GM21825 (cell line): Measurements from ENCODE around the gene PREPL.

Source experiments
- ATAC-seq: cut with Tn5 transposase; IDR thresholded peaks from one replicate; pipeline ENCODE4 v1.9.1; 2021; ENCODE audit warnings: mild to moderate bottlenecking, moderate library complexity; ENCODE audit not compliant: unreplicated experiment

PREPL gene

DNA sequence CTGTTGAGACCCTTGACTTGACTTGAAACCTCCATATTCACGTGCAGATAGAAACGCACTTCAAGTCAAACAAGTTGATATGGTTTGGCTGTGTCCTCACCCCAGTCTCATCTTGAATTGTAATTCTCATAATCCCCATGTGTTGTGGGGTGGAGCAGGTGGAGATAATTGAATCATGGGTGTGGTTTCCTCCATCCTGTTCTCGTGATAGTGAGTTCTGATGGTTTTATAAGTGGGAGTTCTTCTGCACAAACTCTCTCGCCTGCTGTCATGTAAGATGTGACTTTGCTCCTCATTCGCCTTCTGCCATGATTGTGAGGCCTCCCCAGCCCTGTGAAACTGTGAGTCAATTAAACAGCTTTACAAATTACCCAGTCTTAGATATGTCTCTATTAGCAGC, 64.6 kb downstream of the PREPL start:
- no peak for ATAC-seq

GRCh38 chr2:44295633-44296359, 65.5 kb downstream of the PREPL start:
- ATAC-seq, result no peak

DNA sequence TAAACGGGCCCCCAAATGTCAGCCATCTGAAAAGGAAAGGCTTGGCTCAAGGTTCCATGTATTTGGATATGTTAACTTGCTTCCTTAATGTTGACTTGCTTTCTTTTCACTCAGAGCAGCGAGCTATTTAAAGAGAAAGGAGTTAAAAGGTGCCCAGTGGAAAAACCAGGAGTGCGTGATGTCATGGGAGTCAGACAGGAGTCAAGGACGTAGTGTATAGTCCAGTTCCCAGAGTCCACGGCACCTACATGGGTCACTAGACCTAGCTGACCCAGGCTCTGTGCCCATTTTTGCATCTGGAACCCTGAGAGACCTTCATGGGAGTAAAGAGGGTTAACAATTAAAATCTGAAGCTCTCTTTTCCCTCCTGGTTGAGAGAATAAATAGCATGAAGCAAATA, 66.2 kb downstream of the PREPL start:
- ATAC-seq, result no peak

DNA sequence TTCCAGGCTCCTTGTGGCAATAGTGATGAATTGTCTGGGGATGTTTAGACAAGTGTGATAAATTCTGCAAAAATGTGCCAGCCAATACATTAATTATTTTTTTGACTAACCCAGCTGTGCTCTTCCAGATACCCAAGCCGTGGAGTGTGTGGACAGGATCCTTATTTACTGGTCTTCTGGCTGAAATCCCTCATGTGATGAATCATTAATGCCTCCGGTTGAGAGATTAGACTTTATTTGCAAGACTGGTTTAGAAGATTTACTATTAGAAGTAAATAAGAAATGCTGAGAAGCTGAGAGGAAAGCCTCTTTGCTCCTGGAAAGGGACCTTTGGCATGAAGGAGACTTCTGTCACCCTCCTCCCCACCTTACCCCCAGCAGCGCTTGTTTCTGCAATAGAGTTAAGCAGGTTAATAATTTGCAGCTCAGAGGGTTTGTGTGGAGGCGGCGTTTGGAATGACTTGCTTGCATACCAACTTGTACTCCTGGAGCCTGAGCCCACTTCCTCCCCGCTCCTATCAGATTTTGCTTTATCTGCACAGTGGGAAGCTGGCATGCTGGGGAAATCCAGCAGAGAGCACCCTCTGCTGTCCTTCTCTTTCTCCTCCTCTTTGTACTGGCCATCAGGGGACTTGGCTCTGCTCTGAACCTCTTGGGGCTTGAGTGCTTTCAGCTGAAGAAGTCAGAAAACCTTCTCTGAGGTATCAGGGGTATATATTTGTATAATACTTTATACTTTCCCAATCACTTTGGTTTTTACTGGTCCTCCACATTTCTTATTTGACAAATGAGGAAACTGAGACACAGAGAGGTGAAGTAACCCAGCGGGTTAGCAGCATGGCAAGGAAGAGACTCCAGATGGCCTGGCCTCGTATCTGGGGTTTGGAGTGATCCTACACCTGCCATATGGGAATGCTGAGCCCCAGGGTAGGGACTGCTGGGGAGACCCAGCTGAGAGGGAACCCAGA, 69.7 kb downstream of the PREPL start:
- no peak for ATAC-seq

DNA sequence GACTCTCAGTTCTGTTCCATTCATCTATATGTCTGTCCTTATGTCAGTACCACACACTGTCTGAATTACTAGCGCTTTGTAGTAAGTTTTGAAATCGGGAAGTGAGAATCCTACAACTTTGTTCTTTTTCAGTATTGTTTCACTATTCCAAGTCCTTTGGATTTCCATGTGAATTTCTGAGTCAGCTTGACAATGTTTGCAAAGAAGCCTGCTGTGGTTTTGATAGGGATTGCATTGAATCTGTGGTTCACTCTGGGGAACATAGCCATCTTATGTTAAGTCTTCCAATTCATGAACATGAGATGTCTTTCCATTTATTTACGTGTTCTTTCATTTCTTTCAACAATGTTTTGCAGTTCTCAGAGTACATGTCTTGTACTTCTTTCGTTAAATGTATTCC, 71.0 kb downstream of the PREPL start:
- ATAC-seq, result no peak

DNA sequence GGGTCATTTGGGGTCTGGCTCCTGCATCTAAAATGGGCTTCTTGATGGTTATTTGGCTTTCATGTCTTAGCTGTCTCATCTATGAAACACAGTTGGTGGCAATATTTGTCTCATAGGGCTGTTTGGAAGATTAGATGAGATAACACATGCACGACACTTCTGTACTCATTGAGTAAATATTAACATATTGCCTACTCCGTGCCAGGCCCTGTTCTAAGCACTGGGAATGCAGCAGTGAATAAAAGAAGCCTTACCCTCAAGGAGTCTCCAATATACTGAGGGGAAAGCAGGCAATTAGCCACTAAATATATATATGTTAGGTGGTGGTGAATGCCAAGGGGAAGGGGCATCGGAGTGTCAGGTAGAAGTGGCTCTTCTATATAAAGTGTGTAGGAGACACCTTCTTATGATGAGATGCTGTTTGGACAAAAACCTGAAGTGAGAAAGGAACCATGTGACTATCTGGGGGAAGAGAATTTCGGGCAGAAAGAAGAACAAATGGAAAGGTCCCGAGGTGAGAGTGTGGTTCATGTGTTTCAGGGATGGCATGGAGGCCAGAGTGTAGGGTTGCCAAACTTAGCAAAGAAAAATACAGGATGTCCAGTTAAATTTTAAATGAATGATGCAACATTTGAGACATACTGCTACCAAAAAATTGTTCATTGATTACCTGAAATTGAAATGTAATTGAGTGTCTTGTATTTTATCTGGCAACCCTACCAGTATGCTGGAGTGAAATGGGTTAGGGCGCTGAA, 74.2 kb downstream of the PREPL start:
- ATAC-seq, result no peak

DNA sequence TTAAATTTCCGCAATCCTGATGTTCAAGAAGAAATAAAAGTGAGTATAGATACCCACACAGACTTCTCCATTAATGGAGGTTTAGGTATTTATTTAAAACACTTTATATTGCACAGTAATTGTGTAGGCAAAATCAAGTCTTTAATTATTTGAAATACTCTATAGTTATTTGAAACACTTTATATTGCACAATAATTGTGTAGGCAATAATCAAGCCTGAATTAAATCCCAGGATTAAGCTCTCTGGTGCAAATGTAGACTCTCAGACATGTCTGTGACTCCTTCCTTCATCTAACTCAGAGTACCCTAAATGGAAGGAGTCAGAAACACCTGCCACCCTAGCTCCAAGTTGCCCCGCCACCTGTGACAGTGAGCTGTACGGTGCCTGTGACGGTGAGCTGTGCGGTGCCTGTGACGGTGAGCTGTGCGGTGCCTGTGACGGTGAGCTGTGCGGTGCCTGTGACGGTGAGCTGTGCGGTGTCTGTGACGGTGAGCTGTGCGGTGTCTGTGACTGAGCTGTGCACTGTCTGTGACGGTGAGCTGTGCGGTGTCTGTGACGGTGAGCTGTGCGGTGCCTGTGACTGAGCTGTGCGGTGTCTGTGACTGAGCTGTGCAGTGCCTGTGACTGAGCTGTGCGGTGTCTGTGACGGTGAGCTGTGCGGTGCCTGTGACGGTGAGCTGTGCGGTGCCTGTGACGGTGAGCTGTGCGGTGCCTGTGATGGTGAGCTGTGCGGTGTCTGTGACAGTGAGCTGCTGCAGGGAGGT, 75.0 kb downstream of the PREPL start:
- ATAC-seq, result no peak

DNA sequence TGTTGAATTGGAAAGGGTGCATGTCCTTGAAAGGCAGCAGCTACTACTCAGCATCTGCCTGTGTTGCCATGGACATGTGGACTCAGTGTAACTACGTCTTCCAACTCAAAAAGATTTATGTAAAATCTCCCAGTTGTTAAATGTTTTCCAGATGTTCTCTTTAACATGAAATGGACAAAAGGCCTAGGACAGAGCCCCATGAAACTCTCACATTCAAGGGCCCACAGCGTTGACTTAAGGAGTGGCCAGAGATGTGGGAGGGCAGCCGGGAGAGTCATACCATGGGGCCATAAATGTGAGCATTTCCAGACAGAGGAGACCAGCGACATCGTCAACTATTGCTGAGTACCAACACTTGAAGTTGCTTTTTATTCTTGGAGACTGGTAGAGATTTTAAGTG, 76.1 kb downstream of the PREPL start:
- ATAC-seq, result no peak

GRCh38 chr2:44283116-44283666, 78.1 kb downstream of the PREPL start:
- no peak for ATAC-seq

DNA sequence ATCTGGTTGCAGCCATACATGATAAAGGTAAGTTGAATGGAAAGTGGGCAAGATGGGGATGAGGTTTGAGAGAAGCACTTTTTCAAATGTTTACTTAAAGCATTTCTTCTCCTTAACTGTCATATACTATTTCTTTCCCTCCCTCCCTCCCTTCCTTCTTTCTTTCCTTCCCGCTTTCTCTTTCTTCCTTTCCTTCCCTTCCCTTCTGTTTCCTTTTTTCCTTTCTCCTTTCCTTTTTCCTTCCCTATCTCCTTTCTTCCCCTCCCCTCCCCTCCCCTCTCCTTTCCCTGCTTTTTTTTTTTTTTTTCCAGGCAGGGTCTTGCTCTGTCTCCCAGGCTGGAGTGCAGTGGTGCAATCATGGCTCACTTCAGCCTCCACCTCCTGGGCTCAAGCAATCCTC, 80.4 kb downstream of the PREPL start:
- no peak for ATAC-seq

- ATAC-seq, result no peak
These were observed 83.8 kb downstream of the PREPL start for GRCh38 chr2:44277541-44277940.

DNA sequence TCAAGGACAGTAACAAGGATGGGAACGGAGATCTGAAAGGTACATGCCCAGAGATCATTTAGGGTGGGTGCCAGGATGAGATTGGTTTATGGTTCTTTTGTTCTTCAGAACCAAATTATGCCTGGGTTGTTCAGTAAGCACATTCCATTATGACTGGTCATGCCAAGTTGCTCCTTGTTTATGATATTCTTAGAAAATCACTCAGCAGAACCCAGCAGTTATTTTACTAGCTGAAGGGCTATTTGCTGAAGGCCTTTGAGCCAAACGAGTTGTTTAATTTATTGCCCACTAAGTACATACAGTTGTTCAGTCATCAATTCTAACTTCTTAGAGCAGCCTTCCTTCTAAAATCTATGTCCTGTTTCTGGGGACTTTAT, 85.4 kb downstream of the PREPL start:
- ATAC-seq, result no peak

DNA sequence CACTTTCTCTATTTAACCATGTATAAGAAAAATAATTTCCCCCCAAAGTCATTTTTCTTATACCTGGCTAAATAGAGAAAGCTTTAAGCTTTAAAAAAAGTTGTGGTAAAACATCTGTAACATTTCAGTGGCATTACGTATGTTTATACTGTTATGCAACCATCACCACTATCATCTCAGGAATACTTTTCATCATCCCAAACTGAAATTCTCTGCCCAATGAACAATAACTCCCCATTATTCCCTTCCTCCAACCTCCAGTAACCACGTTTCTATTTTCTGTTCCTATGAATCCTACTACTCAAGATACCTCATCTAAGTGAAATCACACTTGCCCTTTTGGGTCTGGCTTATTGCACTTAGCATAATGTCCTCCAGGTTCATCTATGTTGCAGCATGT, 87.7 kb downstream of the PREPL start:
- no peak for ATAC-seq

- ATAC-seq, result no peak
These were observed 88.2 kb downstream of the PREPL start for GRCh38 chr2:44273076-44273475.

- no peak for ATAC-seq
These were observed 90.0 kb downstream of the PREPL start for GRCh38 chr2:44271296-44271695.

DNA sequence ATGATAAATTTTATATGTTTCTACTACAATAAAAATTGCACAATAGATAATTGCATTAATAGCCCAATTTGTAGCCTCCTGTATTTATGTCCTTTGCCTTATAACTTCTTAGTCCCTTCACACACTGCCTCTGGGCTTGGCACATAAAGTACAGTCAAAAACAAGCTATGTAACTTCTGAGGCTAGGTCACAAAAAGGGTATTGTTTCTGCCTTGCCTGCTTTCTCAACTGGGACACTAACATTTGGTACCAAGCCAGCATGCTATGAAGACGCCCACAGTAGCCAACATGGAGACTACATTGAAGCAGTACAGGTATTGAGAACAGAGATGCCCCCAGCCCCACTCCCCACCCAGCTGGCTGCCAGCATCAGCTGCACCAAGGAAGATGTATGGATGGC, 91.5 kb downstream of the PREPL start:
- ATAC-seq, result no peak

- no peak for ATAC-seq
These were observed 93.3 kb downstream of the PREPL start for GRCh38 chr2:44267796-44268648.
